WERI-Rb-1 (cell line): Measurements from ENCODE around the gene TTC4.
A peak's percentile ranks its signal among the peaks of the same experiment; 100 is the strongest.

Source experiments
- DNase-seq: peaks from one replicate; pipeline ENCODE4 v3.0.0-alpha.2; 2020
- H3K27ac ChIP-seq: fragments of 250-450 bp; sonication (Bioruptor Pico); 2 replicates; pipeline ENCODE4 v1.5.1; 2020; ENCODE audit warnings: mild to moderate bottlenecking, moderate library complexity
- H3K27me3 ChIP-seq: fragments of 250-450 bp; sonication (Bioruptor Pico); 2 replicates; pipeline ENCODE4 v1.5.1; 2021; ENCODE audit warnings: mild to moderate bottlenecking, low read depth, moderate library complexity; ENCODE audit not compliant: insufficient read depth, severe bottlenecking
- H3K36me3 ChIP-seq: fragments of 250-450 bp; sonication (Bioruptor Pico); 2 replicates; pipeline ENCODE4 v1.5.1; 2020; ENCODE audit warnings: mild to moderate bottlenecking, moderate library complexity
- H3K4me3 ChIP-seq: 2 replicates; pipeline ENCODE4 v1.5.1; 2011; ENCODE audit warnings: low read depth, mild to moderate bottlenecking, control low read depth, low read length
- H3K9me3 ChIP-seq: fragments of 250-450 bp; sonication (Bioruptor Pico); 2 replicates; pipeline ENCODE4 v1.5.1; 2021; ENCODE audit warnings: mild to moderate bottlenecking, moderate library complexity; ENCODE audit not compliant: severe bottlenecking
- CTCF ChIP-seq: IDR thresholded peaks from 2 replicates; pipeline ENCODE4 v1.5.1; 2011; ENCODE audit warnings: low read depth, mild to moderate bottlenecking, control low read depth, inconsistent platforms, low read length

TTC4 gene

GRCh38 chr1:54754045-54754444 is 38.4 kb downstream of the TTC4 start:
- DNase-seq = no peak

GRCh38 chr1:54754486-54755285 is 39.0 kb downstream of the TTC4 start:
- DNase-seq = peak; percentile 35
- H3K36me3 ChIP-seq = peaks cover 18% of the 10 kb centered on the region
- H3K27me3 ChIP-seq = no peaks in the 10 kb centered on the region
- TF ChIP-seq CTCF = no peak
- H3K4me3 ChIP-seq = no peak overlapping the region
- no peak overlapping the region for H3K27ac ChIP-seq
- no peaks in the 10 kb centered on the region for H3K9me3 ChIP-seq

More at GRCh38 chr1:54754045-54754444, 38.4 kb downstream of the TTC4 start:
- H3K36me3 ChIP-seq = peaks cover 18% of the 10 kb centered on the region
- H3K4me3 ChIP-seq = no peak overlapping the region
- no peaks in the 10 kb centered on the region for H3K9me3 ChIP-seq
- no peak overlapping the region for H3K27ac ChIP-seq
- TF ChIP-seq CTCF = no peak
- no peaks in the 10 kb centered on the region for H3K27me3 ChIP-seq

GRCh38 chr1:54757833-54758232 is 42.2 kb downstream of the TTC4 start:
- Histone ChIP-seq H3K4me3 (no peak overlapping the region), H3K27ac (no peak overlapping the region), H3K36me3 (peaks cover 18% of the 10 kb centered on the region), H3K27me3 (no peaks in the 10 kb centered on the region), H3K9me3 (no peaks in the 10 kb centered on the region)
- TF ChIP-seq CTCF = no peak
- DNase-seq = no peak

DNA sequence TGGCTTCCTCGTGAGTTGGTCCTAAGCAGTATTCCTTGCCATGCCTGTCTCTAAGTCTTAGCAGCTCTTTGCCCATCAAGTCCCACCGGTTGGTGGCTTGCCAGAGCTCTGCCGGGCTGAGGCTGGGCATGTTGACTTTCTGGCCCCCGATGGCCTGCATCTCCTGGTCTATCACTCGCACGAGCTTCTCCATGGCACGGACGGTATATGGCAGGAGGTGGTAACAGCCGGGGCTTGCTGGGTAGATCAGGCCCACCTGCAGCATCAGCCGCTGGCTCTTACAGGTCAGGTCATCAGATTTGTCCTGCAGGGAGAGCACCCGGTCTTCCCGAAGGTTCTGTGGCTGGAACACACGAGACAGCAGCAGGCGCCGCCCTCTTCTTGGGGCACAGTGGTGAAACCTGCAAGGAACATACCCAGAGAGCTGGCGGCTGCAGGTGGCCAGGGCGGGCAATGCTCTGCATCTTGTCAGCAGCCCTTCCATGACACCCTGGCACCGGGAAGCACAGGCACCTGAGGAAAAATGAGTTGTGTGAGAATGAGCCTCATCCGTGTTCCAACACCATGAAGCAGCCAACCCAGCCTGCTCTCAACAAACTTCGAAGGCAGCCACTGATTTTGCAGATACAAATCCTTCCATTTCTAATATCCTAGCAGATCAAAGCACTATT is 43.2 kb downstream of the TTC4 start:
- DNase-seq = no peak
- peak overlapping the region; percentile 78 for H3K27ac ChIP-seq
- no peaks in the 10 kb centered on the region for H3K27me3 ChIP-seq
- H3K4me3 ChIP-seq = no peak overlapping the region
- H3K36me3 ChIP-seq = peaks cover 18% of the 10 kb centered on the region
- H3K9me3 ChIP-seq = no peaks in the 10 kb centered on the region
- no peak for TF ChIP-seq CTCF

DNA sequence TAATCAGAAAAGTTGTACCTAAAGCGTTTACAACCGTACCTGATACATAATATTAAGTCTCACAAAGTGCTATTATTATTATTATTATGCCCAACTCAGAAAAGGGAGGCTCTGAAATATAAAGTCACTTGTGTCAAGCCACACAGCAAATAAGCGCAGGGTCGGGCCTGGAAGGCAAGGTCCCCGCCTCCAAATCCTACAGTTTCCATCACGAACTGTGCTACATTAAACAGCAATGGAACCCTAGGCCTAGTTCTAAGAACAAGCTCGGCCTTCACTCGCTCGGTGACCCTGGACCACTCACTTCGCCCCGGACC is 48.1 kb downstream of the TTC4 start:
- no peak for TF ChIP-seq CTCF
- no peaks in the 10 kb centered on the region for H3K27me3 ChIP-seq
- H3K9me3 ChIP-seq = no peaks in the 10 kb centered on the region
- H3K36me3 ChIP-seq = peaks cover under 1% of the 10 kb centered on the region; the same call in 1 of the 2 replicates
- H3K4me3 ChIP-seq = peak overlapping the region; percentile 94
- peak overlapping the region; percentile 54 for H3K27ac ChIP-seq
- DNase-seq = no peak
